Measurements from ENCODE around the gene VAV1.
"Not testable (repeated sequence)": the region's sequence is repeated elsewhere in the genome, so short reads cannot be mapped to it uniquely, and the experiment has no call there.

Gene VAV1

DNA sequence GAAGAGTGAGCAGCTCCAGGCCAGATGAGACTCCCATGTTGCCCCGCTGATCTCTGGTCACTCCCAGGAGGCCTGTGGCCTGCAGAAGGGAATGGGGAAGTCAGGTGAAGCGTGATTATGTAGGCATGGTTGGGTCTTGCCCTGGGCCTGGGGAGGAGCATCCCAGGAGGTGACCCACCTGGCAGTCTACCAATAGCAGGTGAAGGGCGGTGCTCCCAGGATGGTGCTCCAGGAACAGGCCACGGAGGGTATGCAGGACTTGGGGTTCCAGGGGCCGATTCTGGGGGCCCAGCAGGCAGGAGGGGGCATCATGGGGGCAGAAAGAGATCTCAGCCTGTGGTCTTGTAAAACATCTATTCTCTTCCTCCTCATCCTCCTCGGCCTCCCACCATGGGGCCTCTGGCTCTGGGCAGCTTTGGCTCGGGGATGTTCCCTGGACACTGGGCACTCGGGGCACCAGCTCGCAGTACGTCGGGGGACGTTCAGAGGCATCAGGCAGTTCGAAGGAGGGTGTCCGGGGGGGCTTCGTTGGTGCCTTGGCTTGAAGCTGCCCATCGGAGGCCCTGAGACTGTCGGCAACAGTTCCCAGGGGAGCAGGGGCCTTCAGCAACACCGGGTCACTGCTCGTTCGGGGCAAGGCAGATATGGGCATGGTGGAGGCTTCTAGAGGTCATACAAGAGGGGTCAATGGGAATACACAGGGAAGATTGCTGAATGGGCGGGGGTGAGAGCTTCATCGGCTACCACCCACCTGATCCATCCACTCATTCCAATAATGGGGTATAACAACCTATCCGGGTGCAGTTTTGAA lies 17.6 kb upstream of the VAV1 start:
- no peak for DNase-seq (ENCODE audit: low read depth in 2 of 2, low spot score in 1 of 2)

- no peak for DNase-seq (ENCODE audit: low read depth in 2 of 2, low spot score in 1 of 2)
These were observed 11.9 kb upstream of the VAV1 start for GRCh38 chr19:6760606-6761005.

- no peak for DNase-seq (ENCODE audit: low read depth in 2 of 2, low spot score in 1 of 2)
These were observed 11.3 kb upstream of the VAV1 start for GRCh38 chr19:6761053-6761676.

DNA sequence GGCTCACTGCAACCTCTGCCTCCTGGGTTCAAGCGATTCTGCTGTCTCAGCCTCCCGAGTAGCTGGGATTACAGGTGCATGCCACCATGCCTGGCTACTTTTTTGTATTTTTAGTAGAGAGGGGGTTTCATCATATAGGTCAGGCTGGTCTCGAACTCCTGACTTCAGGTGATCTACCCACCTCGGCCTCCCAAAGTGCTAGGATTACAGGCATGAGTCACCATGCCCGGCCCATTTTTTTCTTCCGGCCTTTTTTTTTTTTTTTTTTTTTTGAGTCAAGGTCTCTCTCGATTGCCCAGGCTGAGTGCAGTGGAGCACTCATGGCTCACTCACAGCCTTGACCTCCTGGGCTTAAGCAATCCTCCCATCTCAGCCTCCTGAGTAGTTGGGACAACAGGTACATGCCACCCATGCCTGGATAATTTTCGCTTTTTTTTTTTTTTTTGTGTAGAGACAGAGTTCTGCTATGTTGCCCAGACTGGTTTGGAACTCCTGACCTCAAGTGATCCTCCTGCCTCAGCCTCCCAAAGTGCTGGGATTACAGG lies 10.2 kb upstream of the VAV1 start:
- DNase-seq (ENCODE audit: low read depth in 2 of 2, low spot score in 1 of 2) = not testable (repeated sequence)

GRCh38 chr19:6765738-6766356 lies 6.7 kb upstream of the VAV1 start:
- no peak for DNase-seq (ENCODE audit: low read depth in 2 of 2, low spot score in 1 of 2)

- DNase-seq (ENCODE audit: low read depth in 2 of 2, low spot score in 1 of 2) = no peak
These were observed 6.0 kb upstream of the VAV1 start for GRCh38 chr19:6766357-6767080.

GRCh38 chr19:6767081-6767356 lies 5.5 kb upstream of the VAV1 start:
- DNase-seq (ENCODE audit: low read depth in 2 of 2, low spot score in 1 of 2) = no peak

DNA sequence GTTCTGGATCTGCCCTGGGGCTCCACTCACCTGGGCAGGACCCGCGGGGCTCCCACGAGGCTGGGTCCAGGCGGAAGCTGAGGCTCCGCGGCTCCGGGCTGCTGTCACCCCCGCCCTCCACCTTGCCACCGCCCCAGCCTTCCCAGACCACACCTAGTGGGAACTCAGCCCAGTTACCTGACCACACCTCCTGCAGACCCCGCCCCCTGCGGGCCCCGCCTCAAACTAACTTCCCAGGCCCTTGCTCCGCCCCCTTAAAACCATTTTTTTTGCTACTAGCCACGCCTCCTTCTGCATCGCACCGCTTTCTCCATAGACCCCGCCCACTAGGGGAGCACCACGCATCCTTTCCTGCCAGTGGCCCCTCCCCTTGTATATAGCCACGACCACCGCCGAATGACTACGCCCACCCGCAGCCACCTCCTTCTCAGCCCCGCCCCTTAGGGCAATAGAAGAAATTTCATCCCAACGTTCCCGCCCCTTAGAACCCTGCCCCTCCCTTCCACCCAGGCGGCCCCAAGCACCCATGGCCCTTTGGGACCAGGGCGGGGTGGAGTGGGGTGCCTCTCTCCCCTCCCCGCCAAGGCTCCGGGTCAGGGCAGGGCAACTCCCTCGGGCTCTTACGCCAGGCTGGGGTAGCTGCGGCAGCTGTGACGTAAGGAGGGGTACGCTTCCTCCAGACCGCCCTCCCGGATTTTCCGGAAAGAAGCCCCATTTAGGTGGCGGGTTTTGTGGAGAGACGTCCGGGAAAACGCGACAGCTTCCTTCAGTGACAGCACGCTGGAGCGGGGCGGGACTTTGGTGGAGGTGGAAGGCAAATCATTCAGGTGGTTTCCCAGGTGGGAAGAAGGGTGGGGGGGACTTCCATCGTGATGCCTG lies 4.9 kb upstream of the VAV1 start, which contains the start of gene SH2D3A:
Gene SH2D3A (minus strand): TSS at position 79 of the 879 bp plus-strand sequence. CDS start 3,687 bp downstream, outside the sequence.
- peak; percentile 85 to 90 for DNase-seq (ENCODE audit: low read depth in 2 of 2, low spot score in 1 of 2)

DNA sequence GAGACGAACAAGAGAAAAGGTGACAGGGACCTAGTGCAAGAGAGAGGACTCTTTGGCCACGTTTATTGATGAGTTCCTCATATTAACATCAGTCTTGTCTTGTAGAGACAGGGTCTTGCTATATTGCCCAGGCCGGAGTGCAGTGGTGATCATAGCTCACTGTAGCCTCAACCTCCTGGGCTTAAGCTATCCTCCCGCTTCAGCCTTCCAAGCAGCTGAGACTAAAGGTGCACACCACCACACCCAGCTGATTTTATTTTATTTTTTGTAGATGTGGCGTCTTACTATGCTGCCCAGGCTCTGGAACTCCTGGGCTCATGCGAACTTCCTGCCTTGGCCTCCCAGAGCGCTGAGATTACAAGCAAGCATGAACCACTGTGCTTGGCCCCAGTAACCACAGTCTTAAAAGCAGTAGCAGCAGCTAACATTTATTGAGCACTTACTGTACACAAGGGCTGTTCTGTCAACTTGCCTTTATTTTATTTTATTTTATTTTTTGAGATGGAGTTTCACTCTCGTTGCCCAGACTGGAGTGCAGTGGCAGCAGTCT lies 4.2 kb upstream of the VAV1 start:
- no peak for DNase-seq (ENCODE audit: low read depth in 2 of 2, low spot score in 1 of 2)

DNA sequence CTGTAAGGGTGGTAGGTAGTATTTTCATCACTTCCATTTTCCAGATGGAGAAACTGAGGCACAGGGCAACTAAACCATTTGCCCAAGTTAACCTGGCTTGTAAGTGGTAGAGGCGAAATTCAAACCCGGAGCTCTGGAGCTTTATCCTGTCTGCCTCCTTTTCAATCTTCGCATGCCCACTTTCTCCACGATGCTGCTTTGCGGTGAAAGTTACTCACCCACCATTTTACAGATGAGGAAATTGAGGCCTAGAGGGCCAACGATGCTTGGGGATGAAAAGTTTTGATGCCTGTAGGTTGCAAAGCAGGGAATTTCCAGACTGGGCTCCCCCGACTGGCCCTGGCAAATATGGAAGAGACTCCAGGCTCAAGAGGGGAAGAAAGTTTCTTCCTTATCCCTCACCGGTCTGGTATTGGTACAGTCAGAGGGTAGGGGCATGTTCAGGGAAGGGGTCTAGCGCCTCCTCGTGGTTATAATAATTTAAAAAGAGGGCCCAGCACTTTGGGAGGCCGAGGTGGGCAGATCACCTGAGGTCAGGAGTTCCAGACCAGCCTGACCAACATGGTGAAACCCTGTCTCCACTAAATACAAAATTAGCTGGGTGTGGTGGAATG lies 3.4 kb upstream of the VAV1 start:
- no peak for DNase-seq (ENCODE audit: low read depth in 2 of 2, low spot score in 1 of 2)

GRCh38 chr19:6771648-6772027 lies 870 bp upstream of the VAV1 start:
- not testable (repeated sequence) for DNase-seq (ENCODE audit: low read depth in 2 of 2, low spot score in 1 of 2)

DNA sequence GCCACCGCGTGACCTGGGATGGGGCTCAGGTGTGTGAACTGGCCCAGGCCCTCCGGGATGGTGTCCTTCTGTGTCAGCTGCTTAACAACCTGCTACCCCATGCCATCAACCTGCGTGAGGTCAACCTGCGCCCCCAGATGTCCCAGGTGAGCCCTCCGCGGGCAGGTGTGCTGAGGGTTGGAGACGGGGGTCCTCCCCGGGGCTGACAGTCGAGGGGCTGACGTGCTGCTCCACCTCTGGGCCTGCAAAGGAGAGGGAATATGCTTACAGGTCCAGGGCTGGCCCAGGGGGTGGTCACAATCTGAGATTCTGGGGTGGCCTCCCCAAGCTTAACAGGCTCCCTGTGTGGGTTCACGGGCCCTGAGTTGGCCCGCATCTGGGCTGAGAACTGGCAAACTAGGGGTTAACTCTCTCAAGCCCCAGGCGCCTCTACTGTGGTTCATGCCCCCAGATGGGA lies 386 bp downstream of the VAV1 start:
- DNase-seq (ENCODE audit: low read depth in 2 of 2, low spot score in 1 of 2) = no peak

DNA sequence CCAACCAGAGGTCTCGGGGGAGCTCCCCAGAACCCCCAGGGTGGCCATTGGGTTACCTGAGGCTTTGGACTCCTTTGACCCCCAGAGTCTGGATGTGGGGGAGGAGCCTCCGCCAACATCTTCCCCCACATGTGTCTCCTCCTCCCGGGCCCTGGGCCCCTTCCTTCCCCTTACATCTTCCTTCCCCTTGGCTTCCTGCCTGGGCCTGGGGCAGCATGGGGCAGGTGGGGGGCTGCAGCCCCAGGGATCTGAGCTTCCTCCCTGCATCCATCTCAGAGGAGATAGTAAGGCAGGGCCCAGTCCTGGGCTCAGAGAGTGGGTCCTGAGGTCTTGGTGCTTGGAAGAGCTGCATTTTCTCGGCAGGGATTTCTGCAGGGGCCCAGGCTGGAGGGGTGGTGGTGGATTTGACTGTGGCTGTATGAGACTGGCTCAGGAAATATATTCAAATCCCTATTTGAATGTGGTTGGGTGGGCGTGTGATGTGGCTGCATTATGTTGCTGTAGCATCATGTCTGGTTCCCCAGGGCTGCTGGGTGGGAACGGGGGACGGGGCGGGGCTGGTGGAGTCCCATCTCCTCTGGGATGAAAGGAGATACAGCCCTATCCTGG lies 919 bp downstream of the VAV1 start:
- DNase-seq (ENCODE audit: low read depth in 2 of 2, low spot score in 1 of 2) = peak; percentile 5 to 19

- DNase-seq (ENCODE audit: low read depth in 2 of 2, low spot score in 1 of 2) = no peak
These were observed 2.6 kb downstream of the VAV1 start for GRCh38 chr19:6774821-6775707.

DNA sequence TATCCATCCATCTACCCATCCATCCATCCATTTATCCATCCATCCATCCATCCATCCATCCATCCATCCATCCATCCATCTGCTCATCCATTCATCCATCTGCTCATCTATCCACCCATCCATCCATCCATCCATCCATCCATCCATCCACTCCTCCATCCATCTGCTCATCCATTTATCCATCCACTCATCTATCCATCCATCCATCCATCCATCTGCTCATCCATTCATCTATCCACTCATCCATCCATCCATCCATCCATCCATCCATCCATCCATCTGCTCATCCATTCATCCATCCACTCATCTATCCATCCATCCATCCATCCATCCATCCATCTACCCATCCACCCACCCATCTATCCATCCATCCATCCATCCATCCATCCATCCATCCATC lies 3.5 kb downstream of the VAV1 start:
- DNase-seq (ENCODE audit: low read depth in 2 of 2, low spot score in 1 of 2) = not testable (repeated sequence)

GRCh38 chr19:6776999-6777398 lies 4.5 kb downstream of the VAV1 start:
- no peak for DNase-seq (ENCODE audit: low read depth in 2 of 2, low spot score in 1 of 2)

DNA sequence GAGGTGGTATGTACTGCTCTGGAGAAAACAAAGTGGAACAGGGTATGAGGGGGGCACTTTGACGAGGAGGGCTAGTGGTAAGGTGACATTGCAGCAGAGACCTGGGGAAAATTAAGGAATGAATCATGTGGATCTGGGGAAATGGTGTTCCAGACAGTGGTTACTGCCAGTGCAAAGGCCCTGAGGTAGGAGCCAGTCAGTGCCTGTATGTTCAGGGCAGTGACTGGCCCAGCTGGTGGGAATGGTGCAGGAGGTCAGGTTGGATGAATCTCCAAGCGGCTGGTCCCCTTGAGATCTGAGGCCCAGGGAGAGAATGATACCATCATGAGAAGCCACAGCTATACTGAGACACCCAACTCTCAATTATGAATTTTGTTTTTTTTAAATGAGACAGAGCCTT lies 4.9 kb downstream of the VAV1 start:
- no peak for DNase-seq (ENCODE audit: low read depth in 2 of 2, low spot score in 1 of 2)

- DNase-seq (ENCODE audit: low read depth in 2 of 2, low spot score in 1 of 2) = no peak
These were observed 5.9 kb downstream of the VAV1 start for GRCh38 chr19:6778386-6778785.

Measured in stimulated activated CD8-positive, alpha-beta memory T cell treated with anti-CD3 and anti-CD28 coated beads, Interleukin-4, amount 100 ng/mL, for 1 hour (primary cell).